HEK293 (cell line): ENCODE data around the gene DCDC1.

Experiments
- CTCF ChIA-PET: fragments of 350-600 bp; formaldehyde crosslinking; extraction: SDS; loops from one replicate; lab custom pipeline; 2021; ENCODE audit warnings: antibody characterized with exemption; lab: Yijun Ruan, JAX
- POLR2A ChIA-PET: fragments of 300-600 bp; formaldehyde crosslinking; extraction: SDS; loops from one replicate; lab custom pipeline; 2020; ENCODE audit warnings: antibody characterized with exemption, inconsistent platforms; lab: Yijun Ruan, JAX
- H3K27ac ChIP-seq: fragments of 200-500 bp; sonication (Bioruptor generic); 2 replicates; pipeline ENCODE4 v1.5.1; 2014; ENCODE audit warnings: low read depth, low read length, control low read depth, inconsistent platforms; ENCODE audit errors: extremely low read depth
- H3K36me3 ChIP-seq, 2 experiments: fragments of 200-500 bp in 1 of 2; sonication (Bioruptor generic) in 1 of 2; 1 replicate in 1 of 2; 2 replicates in 1 of 2; pipeline ENCODE4 v1.5.1; 2014 to 2017; ENCODE audit warnings: inconsistent platforms in 2 of 2, low read length in 2 of 2; ENCODE audit not compliant: control insufficient read depth in 2 of 2, insufficient read depth in 1 of 2
- H3K4me1 ChIP-seq: fragments of 200-500 bp; sonication (Bioruptor generic); 2 replicates; pipeline ENCODE4 v1.5.1; 2014; ENCODE audit warnings: mild to moderate bottlenecking, low read length, inconsistent platforms; ENCODE audit not compliant: control insufficient read depth, insufficient read depth
- H3K4me3 ChIP-seq: 2 replicates; pipeline ENCODE4 v1.5.1; 2011; ENCODE audit warnings: low read depth, mild to moderate bottlenecking, control low read depth, low read length, moderate library complexity
- H3K9me3 ChIP-seq: fragments of 200-500 bp; sonication (Bioruptor generic); 2 replicates; pipeline ENCODE4 v1.5.1; 2014; ENCODE audit warnings: low read depth, low read length, inconsistent platforms; ENCODE audit not compliant: control insufficient read depth, insufficient read depth
- BCL11B ChIP-seq: fragments of 450-650 bp; formaldehyde crosslinking; IDR thresholded peaks from 2 replicates; pipeline ENCODE4 v1.5.1; 2016; ENCODE audit warnings: low read depth, missing biosample characterization, missing genetic modification characterization
- HIC1 ChIP-seq: fragments of 450-650 bp; formaldehyde crosslinking; IDR thresholded peaks from 2 replicates; pipeline ENCODE4 v1.5.1; 2016; ENCODE audit warnings: missing biosample characterization, missing genetic modification characterization
- KLF16 ChIP-seq: fragments of 450-650 bp; formaldehyde crosslinking; IDR thresholded peaks from 2 replicates; pipeline ENCODE4 v1.5.1; 2017; ENCODE audit warnings: missing biosample characterization, missing genetic modification characterization
- PRDM2 ChIP-seq: fragments of 450-650 bp; formaldehyde crosslinking; IDR thresholded peaks from 2 replicates; pipeline ENCODE4 v1.5.1; 2016; ENCODE audit warnings: missing biosample characterization, missing genetic modification characterization, borderline replicate concordance
- RBAK ChIP-seq: fragments of 450-650 bp; formaldehyde crosslinking; IDR thresholded peaks from 2 replicates; pipeline ENCODE4 v1.5.1; 2016; ENCODE audit warnings: missing biosample characterization, missing genetic modification characterization
- SCRT2 ChIP-seq: fragments of 450-650 bp; formaldehyde crosslinking; IDR thresholded peaks from 2 replicates; pipeline ENCODE4 v1.5.1; 2016; ENCODE audit warnings: missing biosample characterization, missing genetic modification characterization
- ZBTB1 ChIP-seq: fragments of 450-650 bp; formaldehyde crosslinking; IDR thresholded peaks from 2 replicates; pipeline ENCODE4 v1.5.1; 2016; ENCODE audit warnings: missing biosample characterization, missing genetic modification characterization
- ZBTB20 ChIP-seq: fragments of 450-650 bp; formaldehyde crosslinking; IDR thresholded peaks from 2 replicates; pipeline ENCODE4 v1.5.1; 2016; ENCODE audit warnings: missing biosample characterization, missing genetic modification characterization
- ZEB2 ChIP-seq: fragments of 450-650 bp; formaldehyde crosslinking; IDR thresholded peaks from 2 replicates; pipeline ENCODE4 v1.5.1; 2016; ENCODE audit warnings: missing biosample characterization, missing genetic modification characterization
- ZNF175 ChIP-seq: fragments of 450-650 bp; formaldehyde crosslinking; IDR thresholded peaks from 2 replicates; pipeline ENCODE4 v1.5.1; 2016; ENCODE audit warnings: missing biosample characterization, missing genetic modification characterization
- ZNF19 ChIP-seq: fragments of 450-650 bp; formaldehyde crosslinking; IDR thresholded peaks from 2 replicates; pipeline ENCODE4; 2016; ENCODE audit warnings: missing biosample characterization, missing genetic modification characterization, low read depth
- ZNF248 ChIP-seq: fragments of 450-650 bp; formaldehyde crosslinking; IDR thresholded peaks from 2 replicates; pipeline ENCODE4 v1.5.1; 2017; ENCODE audit warnings: missing biosample characterization, missing genetic modification characterization
- ZNF266 ChIP-seq: fragments of 450-650 bp; formaldehyde crosslinking; IDR thresholded peaks from 2 replicates; pipeline ENCODE4 v1.5.1; 2016; ENCODE audit warnings: missing biosample characterization, missing genetic modification characterization, low read depth
- ZNF391 ChIP-seq: fragments of 450-650 bp; formaldehyde crosslinking; IDR thresholded peaks from 2 replicates; pipeline ENCODE4 v1.5.1; 2016; ENCODE audit warnings: low read depth, missing biosample characterization, missing genetic modification characterization, borderline replicate concordance
- ZNF416 ChIP-seq: fragments of 450-650 bp; formaldehyde crosslinking; IDR thresholded peaks from 2 replicates; pipeline ENCODE4 v1.5.1; 2016; ENCODE audit warnings: missing biosample characterization, missing genetic modification characterization
- ZNF488 ChIP-seq: fragments of 450-650 bp; formaldehyde crosslinking; IDR thresholded peaks from 2 replicates; pipeline ENCODE4 v1.5.1; 2016; ENCODE audit warnings: missing biosample characterization, missing genetic modification characterization
- ZNF558 ChIP-seq: fragments of 450-650 bp; formaldehyde crosslinking; IDR thresholded peaks from 2 replicates; pipeline ENCODE4 v1.5.1; 2016; ENCODE audit warnings: missing biosample characterization, missing genetic modification characterization
- ZNF621 ChIP-seq: fragments of 450-650 bp; formaldehyde crosslinking; IDR thresholded peaks from 2 replicates; pipeline ENCODE4 v1.5.1; 2017; ENCODE audit warnings: missing biosample characterization, missing genetic modification characterization
- ZNF645 ChIP-seq: fragments of 450-650 bp; formaldehyde crosslinking; IDR thresholded peaks from 2 replicates; pipeline ENCODE4; 2016; ENCODE audit warnings: missing biosample characterization, missing genetic modification characterization
- ZNF768 ChIP-seq: fragments of 450-650 bp; formaldehyde crosslinking; IDR thresholded peaks from 2 replicates; pipeline ENCODE4 v1.5.1; 2018; ENCODE audit warnings: missing biosample characterization, mild to moderate bottlenecking, missing genetic modification characterization

The DCDC1 gene

GRCh38 chr11:31005202-31005601 lies 364.3 kb downstream of the DCDC1 start:
- no peak for TF ChIP-seq ZNF558 (tag by site-specific recombination)
- TF ChIP-seq ZNF645 (tag by site-specific recombination), result no peak
- TF ChIP-seq HIC1, result no peak
- no peak for TF ChIP-seq ZNF19
- TF ChIP-seq ZNF175 (tag by site-specific recombination), result no peak
- no peak for TF ChIP-seq ZNF248
- TF ChIP-seq BCL11B (tag by site-specific recombination), result no peak
- TF ChIP-seq, all 188 proteins: peak for 0

GRCh38 chr11:31001427-31001826 lies 368.1 kb downstream of the DCDC1 start:
- Histone ChIP-seq H3K27ac (no peak overlapping the region), H3K36me3 (no peaks in the 10 kb centered on the region), H3K9me3 (no peaks in the 10 kb centered on the region), H3K4me1 (no peaks in the 10 kb centered on the region), H3K4me3 (no peak overlapping the region)
- TF ChIP-seq ZNF488 (no peak), ZBTB20 (tag by site-specific recombination) (no peak), ZNF266 (no peak), ZNF416 (tag by site-specific recombination) (no peak), RBAK (tag by site-specific recombination) (no peak), ZNF768 (tag by site-specific recombination) (no peak), KLF16 (no peak), ZNF558 (tag by site-specific recombination) (no peak), SCRT2 (tag by site-specific recombination) (no peak), ZNF391 (tag by site-specific recombination) (no peak), ZEB2 (tag by site-specific recombination) (no peak), PRDM2 (tag by site-specific recombination) (no peak), ZBTB1 (tag by site-specific recombination) (no peak), ZNF621 (tag by site-specific recombination) (no peak)
- CTCF ChIA-PET, result interaction anchor here (1.0 kb wide), 1 partner anchor 13 kb away, joined by 3 read pairs; no protein-coding TSS in a partner anchor
- POLR2A ChIA-PET, result no interaction called here

More at GRCh38 chr11:31005202-31005601, 364.3 kb downstream of the DCDC1 start:
- ChIA-PET CTCF (no interaction called here), POLR2A (no interaction called here)
- H3K27ac ChIP-seq, result no peak overlapping the region
- H3K4me3 ChIP-seq, result no peak overlapping the region
- H3K36me3 ChIP-seq, result no peaks in the 10 kb centered on the region
- no peaks in the 10 kb centered on the region for H3K9me3 ChIP-seq
- H3K4me1 ChIP-seq, result no peaks in the 10 kb centered on the region
